Skeletal muscle tissue (tissue), 4 donors: ENCODE data around the gene DHRS3. TPM values are rescaled to one million over a fixed set of nuclear protein-coding genes. Genes with fewer than 3 reads are reported as not detected.
"Not testable (repeated sequence)": the region's sequence is repeated elsewhere in the genome, so short reads cannot be mapped to it uniquely, and the experiment has no call there.

Source experiments
- H3K27ac ChIP-seq: one replicate; pipeline ENCODE4 v1.7.0; 2013; ENCODE audit warnings: mild to moderate bottlenecking, low read depth, low read length, inconsistent platforms
- H3K27me3 ChIP-seq, 3 donors: one replicate each; pipeline ENCODE4 v1.7.0; 2013; ENCODE audit warnings: low read length in 3 of 3; ENCODE audit not compliant: control insufficient read depth in 3 of 3, insufficient read depth in 3 of 3
- H3K36me3 ChIP-seq, 3 donors: one replicate each; pipeline ENCODE4 v1.7.0; 2013; ENCODE audit warnings: low read length in 3 of 3; ENCODE audit not compliant: control insufficient read depth in 3 of 3, insufficient read depth in 3 of 3
- H3K4me1 ChIP-seq, 3 donors: one replicate each; pipeline ENCODE4 v1.7.0; 2013; ENCODE audit warnings: low read length in 3 of 3, mild to moderate bottlenecking in 3 of 3; ENCODE audit not compliant: control insufficient read depth in 3 of 3, insufficient read depth in 3 of 3
- H3K4me3 ChIP-seq, 3 donors: one replicate each; pipeline ENCODE4 v1.7.0; 2013; ENCODE audit warnings: low read length in 3 of 3
- H3K9ac ChIP-seq, 3 donors: one replicate each; pipeline ENCODE4 v1.7.0; 2013; ENCODE audit warnings: low read length in 3 of 3, mild to moderate bottlenecking in 3 of 3, moderate library complexity in 2 of 3, low read depth in 1 of 3
- H3K9me3 ChIP-seq, 3 donors: one replicate each; pipeline ENCODE4 v1.7.0; 2013; ENCODE audit warnings: low read length in 3 of 3; ENCODE audit not compliant: control insufficient read depth in 3 of 3
- total RNA-seq: library from RNA; depleted of rRNA; stranded (reverse); fragments of >200 nt; gene quantifications from one replicate; pipeline ENCODE4 v1.2.3, GENCODE V29; 2014
- donor health status: Osteomylitis.

Gene DHRS3
- total RNA-seq, 1 donor from 2014 or later, result 37.6 TPM

DNA sequence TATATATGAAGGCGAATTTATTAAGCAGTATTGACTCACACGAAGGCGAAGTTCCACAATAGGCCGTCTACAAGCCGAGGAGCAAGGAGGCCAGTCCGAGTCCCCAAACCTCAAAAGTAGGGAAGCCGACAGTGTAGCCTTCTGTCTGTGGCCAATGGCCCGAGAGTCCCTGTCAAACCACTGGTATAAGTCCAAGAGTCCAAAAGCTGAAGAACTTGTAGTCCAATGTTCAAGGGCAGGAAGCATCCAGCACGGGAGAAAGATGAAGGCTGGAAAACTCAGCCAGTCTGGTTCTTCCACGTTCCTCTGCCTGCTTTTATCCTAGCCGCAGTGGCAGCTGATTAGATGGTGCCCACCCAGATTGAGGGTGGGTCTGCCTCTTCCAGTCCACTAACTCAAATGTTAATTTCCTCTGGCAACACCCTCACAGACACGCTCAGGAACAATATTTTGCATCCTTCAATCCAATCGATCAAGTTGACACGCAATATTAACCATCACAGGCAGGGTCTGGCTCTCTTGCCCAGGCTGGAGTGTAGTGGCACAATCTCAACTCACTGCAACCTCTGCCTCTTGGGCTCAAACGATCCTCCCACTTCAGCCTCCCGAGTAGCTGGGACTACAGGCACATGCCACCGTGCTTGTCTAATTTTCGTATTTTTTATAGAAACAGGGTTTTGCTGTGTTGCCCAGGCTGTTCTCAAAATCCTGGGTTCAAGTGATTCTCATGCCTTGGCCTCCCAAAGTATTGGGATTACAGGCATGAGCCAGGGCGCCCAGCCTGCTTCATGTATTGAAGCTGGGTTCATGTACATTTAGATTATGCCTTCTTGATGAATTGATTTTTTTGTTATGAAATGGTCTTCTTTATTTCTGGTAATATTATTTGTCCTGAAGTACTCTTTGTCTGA lies 85.3 kb downstream of the DHRS3 start:
- H3K27ac ChIP-seq, result no peak overlapping the region
- no peak overlapping the region for H3K4me3 ChIP-seq
- H3K4me1 ChIP-seq, result peaks cover 0 to 8% (median 6%) of the 10 kb centered on the region in 3 donors
- H3K36me3 ChIP-seq, result no peaks in the 10 kb centered on the region
- no peaks in the 10 kb centered on the region for H3K27me3 ChIP-seq
- peaks cover 0 to 6% (median 0%) of the 10 kb centered on the region in 3 donors for H3K9me3 ChIP-seq
- H3K9ac ChIP-seq, result no peak overlapping the region

DNA sequence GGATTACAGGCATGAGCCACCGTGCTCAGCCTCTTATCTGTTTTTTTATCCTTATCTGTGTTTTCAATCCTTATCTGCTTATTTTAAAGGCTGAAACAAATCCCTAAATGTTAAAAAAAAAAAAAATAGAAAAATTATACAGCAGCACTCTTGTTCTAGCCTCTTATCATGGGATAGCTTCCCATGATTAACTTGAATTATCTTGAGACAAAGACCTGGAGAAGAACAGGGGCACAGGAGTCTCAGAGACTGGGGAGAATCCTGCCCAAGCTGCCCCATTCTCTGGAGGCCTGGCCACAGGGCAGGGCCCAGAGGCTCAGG lies 86.9 kb downstream of the DHRS3 start:
- Histone ChIP-seq H3K9ac (no peak overlapping the region), H3K4me1 (peaks cover 0 to 8% (median 6%) of the 10 kb centered on the region in 3 donors), H3K27me3 (no peaks in the 10 kb centered on the region), H3K27ac (no peak overlapping the region), H3K36me3 (no peaks in the 10 kb centered on the region), H3K4me3 (no peak overlapping the region), H3K9me3 (peaks cover 0 to 2% (median 0%) of the 10 kb centered on the region in 3 donors)

DNA sequence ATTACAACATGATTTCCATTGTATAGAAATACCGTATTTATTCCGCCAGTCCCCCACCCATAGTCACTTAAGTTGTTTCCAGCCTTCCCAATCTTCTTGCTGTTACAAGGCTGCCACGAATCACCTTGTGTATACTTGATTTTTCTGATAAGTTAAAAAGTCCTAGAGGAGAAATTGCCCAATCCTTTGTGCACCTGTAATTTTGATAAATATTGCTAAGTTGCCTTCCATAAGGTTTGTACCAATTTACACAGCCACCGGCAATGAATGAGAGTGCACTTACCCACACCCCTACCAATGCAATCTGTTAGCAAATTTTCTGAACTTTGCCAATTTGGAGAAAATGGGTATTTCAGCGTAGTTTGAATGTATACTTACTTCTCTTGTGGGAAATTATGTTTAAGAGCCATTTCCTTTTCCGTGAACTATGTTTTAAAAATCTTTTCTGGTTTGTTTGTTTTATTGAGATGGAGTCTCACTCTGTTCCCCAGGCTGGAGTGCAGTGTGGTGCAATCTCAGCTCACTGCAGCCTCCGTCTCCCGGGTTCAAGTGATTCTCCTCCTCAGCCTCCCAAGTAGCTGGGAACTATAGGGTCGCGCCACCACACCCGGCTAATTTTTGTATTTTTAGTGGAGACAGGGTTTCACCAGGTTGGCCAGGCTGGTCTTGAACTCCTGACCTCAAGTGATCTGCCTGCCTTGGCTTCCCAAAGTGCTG lies 87.4 kb downstream of the DHRS3 start:
- Histone ChIP-seq H3K27me3 (no peaks in the 10 kb centered on the region), H3K36me3 (no peaks in the 10 kb centered on the region), H3K27ac (no peak overlapping the region), H3K9me3 (no peaks in the 10 kb centered on the region), H3K4me3 (no peak overlapping the region), H3K9ac (no peak overlapping the region), H3K4me1 (peaks cover 2 to 10% (median 8%) of the 10 kb centered on the region in 3 donors)

DNA sequence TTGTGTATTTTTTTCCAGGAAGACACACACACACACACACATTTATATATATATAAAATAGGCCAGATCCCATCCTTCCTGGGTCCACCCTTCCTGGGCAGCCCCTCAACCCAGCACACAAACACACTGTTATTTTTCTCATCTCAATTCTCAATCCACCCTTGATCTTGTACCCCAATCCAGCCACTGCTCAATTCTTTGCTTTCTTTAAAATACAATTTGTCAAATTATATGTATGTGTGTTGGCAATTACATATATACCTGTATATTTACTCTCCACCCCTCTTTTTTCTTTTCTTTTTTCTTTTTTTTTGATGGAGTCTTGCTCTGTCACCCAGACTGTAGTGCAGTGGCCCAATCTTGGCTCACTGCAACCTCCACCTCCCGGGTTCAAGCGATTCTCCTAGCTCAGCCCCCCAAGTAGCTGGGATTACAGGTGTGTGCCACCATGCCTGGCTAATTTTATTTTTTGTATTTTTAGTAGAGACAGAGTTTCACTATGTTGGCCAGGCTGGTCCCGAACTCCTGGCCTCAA lies 88.3 kb downstream of the DHRS3 start:
- no peaks in the 10 kb centered on the region for H3K36me3 ChIP-seq
- H3K9ac ChIP-seq, result no peak overlapping the region
- H3K27me3 ChIP-seq, result no peaks in the 10 kb centered on the region
- peaks cover 7 to 16% (median 15%) of the 10 kb centered on the region in 3 donors for H3K4me1 ChIP-seq
- no peak overlapping the region for H3K27ac ChIP-seq
- no peaks in the 10 kb centered on the region for H3K9me3 ChIP-seq
- no peak overlapping the region for H3K4me3 ChIP-seq

DNA sequence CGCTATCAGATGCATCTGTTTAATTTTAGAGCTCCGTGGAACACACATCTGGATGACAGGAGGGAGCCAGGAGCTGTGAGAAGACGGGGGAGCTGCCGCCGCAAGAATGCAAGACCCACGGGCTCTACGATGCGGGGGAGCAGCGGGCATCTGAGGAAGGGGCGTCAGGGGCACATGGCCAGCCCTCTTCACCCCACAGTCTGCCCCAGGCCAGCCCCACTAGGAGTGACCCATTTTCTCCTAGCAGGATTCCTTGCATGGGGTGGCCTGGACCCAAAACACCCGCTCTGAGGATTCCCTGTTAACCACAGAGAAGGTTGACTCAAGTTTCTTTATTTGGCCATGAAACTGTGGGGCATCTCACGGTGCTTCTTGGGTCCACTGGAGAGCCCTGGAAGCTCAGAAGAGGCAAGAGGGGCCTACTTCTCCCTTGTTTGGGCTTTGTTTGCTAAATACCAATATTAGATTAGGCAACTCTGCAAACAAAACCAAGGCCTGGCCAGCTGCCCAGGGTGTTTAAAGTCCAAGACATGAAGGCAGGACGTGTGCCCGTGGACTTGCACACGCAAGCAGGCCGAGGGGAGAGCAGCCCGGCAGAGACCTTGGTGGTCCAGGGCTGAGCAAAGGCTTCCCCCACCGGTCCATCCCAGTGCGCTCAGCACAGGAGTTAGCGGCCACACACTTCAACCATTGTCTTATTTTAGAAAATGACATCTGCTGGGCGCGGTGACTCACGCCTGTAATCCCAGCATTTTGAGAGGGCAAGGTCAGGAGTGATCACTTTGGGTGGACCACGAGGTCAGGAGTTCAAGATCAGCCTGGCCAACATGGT lies 89.8 kb downstream of the DHRS3 start:
- H3K9ac ChIP-seq, result no peak overlapping the region
- H3K4me3 ChIP-seq, result no peak overlapping the region
- H3K4me1 ChIP-seq, result peaks cover 7 to 16% (median 15%) of the 10 kb centered on the region in 3 donors
- no peaks in the 10 kb centered on the region for H3K9me3 ChIP-seq
- no peaks in the 10 kb centered on the region for H3K27me3 ChIP-seq
- no peaks in the 10 kb centered on the region for H3K36me3 ChIP-seq
- peak overlapping the region; percentile 19 for H3K27ac ChIP-seq

DNA sequence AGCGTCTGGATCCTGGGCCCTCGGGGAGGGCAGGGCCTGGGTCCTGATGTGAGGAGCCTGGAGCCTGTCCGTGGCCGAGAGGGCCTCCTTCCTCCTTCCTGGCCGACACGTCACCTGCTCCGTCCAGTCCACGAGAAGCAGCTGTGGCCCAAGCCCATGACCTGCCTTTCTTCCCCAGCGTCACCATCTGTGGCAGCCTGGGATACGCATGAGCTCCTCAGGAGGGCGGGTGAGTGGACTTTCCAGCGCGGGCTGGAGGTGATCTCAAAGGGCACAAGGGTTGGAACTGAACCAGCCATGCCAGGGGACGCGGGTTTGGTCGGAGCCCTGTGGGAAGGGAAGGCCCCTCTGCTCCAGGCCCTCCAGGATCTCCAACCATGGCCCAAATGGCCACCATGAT lies 90.4 kb downstream of the DHRS3 start:
- no peaks in the 10 kb centered on the region for H3K36me3 ChIP-seq
- H3K27ac ChIP-seq, result peak overlapping the region; percentile 19
- H3K4me3 ChIP-seq, result no peak overlapping the region
- H3K9ac ChIP-seq, result no peak overlapping the region
- no peaks in the 10 kb centered on the region for H3K27me3 ChIP-seq
- H3K9me3 ChIP-seq, result no peaks in the 10 kb centered on the region
- H3K4me1 ChIP-seq, result peaks cover 7 to 16% (median 15%) of the 10 kb centered on the region in 3 donors

DNA sequence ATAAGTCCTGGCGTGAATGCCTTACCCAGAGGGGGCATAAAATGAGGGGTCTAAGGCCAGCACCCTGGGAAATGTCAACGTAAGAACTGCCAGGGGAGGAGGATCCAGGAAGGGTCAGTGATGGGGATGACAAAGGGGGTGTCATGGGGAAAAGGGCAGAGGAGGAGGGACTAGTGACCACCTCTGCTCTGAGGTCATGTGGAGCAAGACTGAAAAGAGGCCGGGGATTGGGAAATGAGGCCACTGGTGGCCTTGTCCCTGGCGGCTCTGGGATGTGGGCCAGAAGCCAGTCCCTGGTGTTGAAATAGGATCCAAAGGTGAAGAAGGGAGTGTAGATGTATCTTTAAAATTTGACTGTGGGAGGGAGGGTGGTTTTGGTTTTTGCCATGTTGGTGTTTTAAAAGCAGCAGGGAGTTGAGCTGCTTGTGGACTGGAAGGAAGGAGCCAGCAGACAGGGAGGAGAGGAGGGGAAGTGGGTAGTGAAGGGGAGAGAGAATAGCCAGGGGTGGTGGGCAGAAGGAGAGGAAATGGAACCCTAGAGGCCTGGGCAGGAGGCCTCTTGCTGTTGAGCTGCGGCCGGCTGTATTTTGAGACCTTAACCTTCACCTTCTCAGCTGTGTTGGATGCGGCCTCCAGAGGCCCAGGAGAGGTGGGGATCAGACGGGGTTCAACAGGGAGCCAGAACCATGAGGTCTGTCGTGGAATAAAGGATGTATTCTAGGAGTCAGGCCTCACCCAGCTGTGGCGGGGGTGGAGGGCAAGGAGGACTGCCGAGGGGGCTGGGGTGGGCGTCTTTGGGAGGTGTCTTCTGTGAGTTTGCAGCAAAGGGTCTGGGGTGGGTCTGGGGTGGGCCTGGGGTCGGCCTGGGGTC lies 92.5 kb downstream of the DHRS3 start:
- peak overlapping the region; percentile 19 for H3K27ac ChIP-seq
- no peaks in the 10 kb centered on the region for H3K9me3 ChIP-seq
- no peak overlapping the region for H3K4me3 ChIP-seq
- no peaks in the 10 kb centered on the region for H3K27me3 ChIP-seq
- H3K36me3 ChIP-seq, result no peaks in the 10 kb centered on the region
- H3K9ac ChIP-seq, result no peak overlapping the region
- peaks cover 7 to 16% (median 15%) of the 10 kb centered on the region in 3 donors for H3K4me1 ChIP-seq

DNA sequence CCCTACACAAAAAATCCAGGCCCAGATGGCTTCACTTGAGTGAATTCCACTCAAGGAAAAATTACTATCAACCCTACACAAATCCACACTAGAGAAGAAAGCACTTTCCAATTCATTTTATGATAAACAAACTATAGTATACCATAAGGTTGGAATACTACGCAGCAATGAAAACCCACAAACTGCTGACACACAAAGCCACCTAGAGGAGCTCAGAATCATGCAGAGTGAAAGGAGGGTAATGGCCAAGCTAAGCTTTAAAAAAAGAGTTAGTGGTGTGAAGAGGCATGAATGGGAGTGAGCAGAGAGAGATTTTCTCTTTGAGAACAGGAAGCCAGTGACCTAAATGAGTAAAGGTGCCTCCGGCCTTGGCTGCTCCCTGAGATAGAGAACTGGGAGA lies 93.7 kb downstream of the DHRS3 start:
- no peaks in the 10 kb centered on the region for H3K36me3 ChIP-seq
- no peak overlapping the region for H3K9ac ChIP-seq
- no peaks in the 10 kb centered on the region for H3K27me3 ChIP-seq
- H3K4me1 ChIP-seq, result peaks cover 11 to 21% (median 18%) of the 10 kb centered on the region in 3 donors
- H3K4me3 ChIP-seq, result no peak overlapping the region
- no peaks in the 10 kb centered on the region for H3K9me3 ChIP-seq
- H3K27ac ChIP-seq, result no peak overlapping the region

DNA sequence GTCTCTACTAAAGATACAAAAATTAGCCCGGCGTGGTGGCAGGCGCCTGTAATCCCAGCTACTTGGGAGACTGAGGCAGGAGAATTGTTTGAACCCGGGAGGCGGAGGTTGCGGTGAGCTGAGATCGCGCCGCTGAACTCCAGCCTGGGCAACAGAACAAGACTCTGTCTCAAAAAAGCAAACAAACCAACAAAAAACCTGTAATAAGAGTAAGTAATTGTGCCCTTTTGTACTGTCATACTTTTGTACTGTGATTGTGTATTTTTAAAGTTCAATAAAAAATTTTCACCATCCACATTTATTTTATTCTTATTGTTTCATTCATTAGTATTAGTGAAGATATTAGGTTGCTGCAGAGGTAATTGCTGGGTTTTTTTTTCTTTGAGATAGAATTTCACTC lies 95.2 kb downstream of the DHRS3 start:
- not testable (repeated sequence) for H3K27ac ChIP-seq

More for the DNA sequence above, 95.2 kb downstream of the DHRS3 start:
- not testable (repeated sequence) for H3K27me3 ChIP-seq, H3K36me3 ChIP-seq, H3K9me3 ChIP-seq, H3K4me3 ChIP-seq, H3K9ac ChIP-seq
- H3K4me1 ChIP-seq, result peaks cover 12 to 21% (median 17%) of the 10 kb centered on the region in 3 donors
